ENCODE results near the gene SLC5A3. TPM values are rescaled to one million over a fixed set of nuclear protein-coding genes. Genes with fewer than 3 reads are reported as not detected.

SLC5A3 gene
- total RNA-seq, 4 donors from 2014 or later, result 32.8 to 63.4 (median 46.5) TPM

DNA sequence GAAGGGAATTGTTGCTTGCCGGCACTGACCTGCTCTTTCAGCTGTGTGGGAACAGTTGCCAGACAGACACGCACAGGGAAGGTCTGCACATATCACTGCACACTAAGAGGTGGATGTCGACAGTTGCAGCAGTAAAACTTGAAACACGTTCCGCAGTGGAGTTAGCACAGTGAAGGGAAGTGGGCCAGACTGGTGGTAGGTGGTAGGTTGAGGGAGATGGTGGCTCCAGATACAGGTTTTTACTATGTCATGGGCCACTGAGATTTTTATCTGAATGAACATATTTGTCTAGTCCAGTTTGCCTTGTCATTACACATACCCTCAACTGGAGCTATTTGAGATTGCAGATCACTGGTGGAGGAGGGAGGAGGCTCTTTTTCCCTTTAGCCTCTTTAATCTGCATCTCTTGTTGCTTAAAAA is 13.5 kb downstream of the SLC5A3 start:
- TF ChIP-seq, protein P1, sequence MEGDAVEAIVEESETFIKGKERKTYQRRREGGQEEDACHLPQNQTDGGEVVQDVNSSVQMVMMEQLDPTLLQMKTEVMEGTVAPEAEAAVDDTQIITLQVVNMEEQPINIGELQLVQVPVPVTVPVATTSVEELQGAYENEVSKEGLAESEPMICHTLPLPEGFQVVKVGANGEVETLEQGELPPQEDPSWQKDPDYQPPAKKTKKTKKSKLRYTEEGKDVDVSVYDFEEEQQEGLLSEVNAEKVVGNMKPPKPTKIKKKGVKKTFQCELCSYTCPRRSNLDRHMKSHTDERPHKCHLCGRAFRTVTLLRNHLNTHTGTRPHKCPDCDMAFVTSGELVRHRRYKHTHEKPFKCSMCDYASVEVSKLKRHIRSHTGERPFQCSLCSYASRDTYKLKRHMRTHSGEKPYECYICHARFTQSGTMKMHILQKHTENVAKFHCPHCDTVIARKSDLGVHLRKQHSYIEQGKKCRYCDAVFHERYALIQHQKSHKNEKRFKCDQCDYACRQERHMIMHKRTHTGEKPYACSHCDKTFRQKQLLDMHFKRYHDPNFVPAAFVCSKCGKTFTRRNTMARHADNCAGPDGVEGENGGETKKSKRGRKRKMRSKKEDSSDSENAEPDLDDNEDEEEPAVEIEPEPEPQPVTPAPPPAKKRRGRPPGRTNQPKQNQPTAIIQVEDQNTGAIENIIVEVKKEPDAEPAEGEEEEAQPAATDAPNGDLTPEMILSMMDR (IDR thresholded peaks at IDR 0.05; ENCODE audit: low read depth), result no peak

- TF ChIP-seq, protein P1 (IDR thresholded peaks at IDR 0.05; ENCODE audit: low read depth), result no peak
These were observed 15.4 kb downstream of the SLC5A3 start for GRCh38 chr21:34088752-34089151.

DNA sequence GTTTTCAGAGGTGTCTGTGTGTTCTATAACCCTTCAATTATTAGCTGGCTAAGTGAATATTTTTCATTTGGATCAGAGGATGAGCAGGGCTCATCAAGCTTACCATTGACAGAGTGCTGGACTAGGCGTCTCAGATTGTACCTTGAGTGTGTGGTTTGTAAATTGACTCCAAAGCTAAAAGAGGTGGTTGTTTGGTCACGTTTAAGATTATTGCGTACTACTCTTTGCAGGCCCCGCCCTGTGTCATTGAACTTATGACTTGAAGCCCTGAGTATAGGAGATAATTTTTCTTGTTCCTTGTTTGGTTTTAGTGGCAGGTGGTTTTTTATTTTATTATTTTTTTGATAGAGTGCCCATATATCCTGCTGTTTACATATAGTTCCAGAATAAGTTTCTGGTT is 17.7 kb downstream of the SLC5A3 start:
- TF ChIP-seq, protein P1 (IDR thresholded peaks at IDR 0.05; ENCODE audit: low read depth), result no peak

DNA sequence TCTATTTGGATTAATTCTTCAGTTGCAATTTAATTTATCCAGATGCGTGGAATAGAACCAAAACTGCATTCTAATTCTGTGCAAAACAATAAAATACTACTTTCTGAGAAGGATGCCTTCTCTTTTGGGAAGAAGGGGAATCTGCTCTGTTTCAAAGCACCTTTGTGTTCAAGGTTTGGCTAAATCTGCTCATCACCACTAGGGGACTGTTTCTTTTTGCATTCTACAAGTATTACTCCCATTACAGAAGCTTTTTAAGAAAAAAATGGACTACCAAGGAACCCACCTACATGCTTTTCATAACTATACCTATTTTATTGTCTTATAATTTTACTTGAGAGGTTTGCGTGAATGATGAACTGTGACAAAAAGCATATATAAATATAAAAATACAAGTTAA is 18.2 kb downstream of the SLC5A3 start:
- TF ChIP-seq, protein P1 (IDR thresholded peaks at IDR 0.05; ENCODE audit: low read depth), result no peak

DNA sequence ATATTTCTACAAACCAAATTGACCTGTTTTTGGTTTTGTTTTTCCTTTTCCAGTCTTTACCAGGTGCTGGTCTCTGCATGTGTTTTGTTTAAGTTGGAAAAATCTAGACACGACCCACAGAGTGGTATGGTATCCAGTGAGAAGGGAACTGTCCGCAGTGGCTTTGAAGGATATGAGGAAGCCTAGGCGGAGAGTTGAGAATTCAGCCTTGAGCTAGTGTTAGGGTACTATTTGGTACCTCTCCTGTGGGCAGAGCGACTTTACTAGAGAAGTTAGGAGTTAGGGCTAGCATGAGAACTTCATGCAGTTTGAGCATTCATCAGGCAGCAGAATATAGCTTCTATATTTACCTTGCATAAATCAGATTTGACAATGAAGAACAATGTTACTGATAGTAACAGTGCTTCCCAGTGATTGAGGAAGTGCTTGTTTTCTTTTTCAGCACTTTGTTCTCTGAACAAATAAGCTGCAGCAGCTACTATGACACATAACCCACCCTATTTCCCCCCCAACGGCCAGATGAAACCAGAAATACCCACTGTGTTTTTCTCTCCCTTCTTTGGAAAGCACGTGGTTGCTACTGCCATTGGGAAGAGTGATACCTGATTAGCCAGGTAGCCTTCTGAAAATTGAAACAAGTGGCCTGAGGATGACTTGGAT is 19.0 kb downstream of the SLC5A3 start:
- TF ChIP-seq, protein P1 (IDR thresholded peaks at IDR 0.05; ENCODE audit: low read depth), result no peak

- TF ChIP-seq, protein P1 (IDR thresholded peaks at IDR 0.05; ENCODE audit: low read depth), result no peak
These were observed 19.7 kb downstream of the SLC5A3 start for GRCh38 chr21:34093083-34093482.

DNA sequence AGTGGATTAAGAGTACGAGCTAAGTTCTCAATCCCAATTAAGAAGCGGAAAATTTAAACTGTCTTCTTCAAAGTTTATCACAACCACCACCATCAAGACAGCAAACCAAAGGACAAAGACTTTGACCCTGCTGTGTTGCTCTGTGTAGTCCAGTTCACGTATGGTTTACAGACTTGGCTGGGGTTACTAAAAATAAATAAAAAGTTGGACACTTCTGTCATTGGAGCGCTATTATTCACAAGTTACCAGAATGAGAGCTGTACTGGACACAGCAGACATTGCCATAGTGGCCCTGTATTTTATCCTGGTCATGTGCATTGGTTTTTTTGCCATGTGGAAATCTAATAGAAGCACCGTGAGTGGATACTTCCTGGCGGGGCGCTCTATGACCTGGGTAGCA is 21.6 kb downstream of the SLC5A3 start:
- TF ChIP-seq, protein P1 (IDR thresholded peaks at IDR 0.05; ENCODE audit: low read depth), result no peak

Measured in subcutaneous adipose tissue (tissue), 4 donors.